Smooth muscle cell of the brain vasculature (primary cell): ENCODE data around the gene CREB3.
A peak's percentile ranks its signal among the peaks of the same experiment; 100 is the strongest.

ENCODE experiments used
- DNase-seq: peaks from one replicate; pipeline ENCODE4 v3.0.0-alpha.2; 2012; ENCODE audit warnings: low read depth, low spot score

CREB3 gene, protein sequence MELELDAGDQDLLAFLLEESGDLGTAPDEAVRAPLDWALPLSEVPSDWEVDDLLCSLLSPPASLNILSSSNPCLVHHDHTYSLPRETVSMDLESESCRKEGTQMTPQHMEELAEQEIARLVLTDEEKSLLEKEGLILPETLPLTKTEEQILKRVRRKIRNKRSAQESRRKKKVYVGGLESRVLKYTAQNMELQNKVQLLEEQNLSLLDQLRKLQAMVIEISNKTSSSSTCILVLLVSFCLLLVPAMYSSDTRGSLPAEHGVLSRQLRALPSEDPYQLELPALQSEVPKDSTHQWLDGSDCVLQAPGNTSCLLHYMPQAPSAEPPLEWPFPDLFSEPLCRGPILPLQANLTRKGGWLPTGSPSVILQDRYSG

DNA sequence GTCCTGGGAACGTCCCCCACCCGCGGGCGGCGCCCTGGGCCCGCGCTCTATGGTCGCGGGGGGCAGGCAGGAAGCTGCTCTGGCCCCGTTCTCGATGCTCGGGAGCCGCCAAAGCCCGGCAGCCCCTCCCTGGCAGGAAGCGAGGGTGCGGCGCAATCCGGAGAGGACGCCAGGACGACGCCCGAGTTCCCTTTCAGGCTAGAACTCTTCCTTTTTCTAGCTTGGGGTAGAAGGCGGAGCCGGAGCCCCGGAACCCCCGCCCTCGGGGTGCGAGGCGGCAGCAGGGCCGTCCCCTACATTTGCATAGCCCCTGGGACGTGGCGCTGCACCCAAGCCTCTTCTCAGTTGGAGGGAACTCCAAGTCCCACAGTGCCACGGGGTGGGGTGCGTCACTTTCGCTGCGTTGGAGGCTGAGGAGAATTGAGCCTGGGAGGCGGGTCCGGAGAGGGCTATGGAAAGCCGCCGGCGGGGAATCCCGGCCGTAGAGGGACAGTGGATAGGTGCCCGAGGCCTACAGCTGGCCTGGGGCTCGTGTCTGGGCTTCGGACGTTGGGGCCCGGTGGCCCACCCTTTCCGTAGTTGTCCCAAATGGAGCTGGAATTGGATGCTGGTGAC lies at the start of gene CREB3, which contains the start of gene TLN1:
CREB3 (plus strand) TSS at position 482 of the 615 bp plus-strand sequence; CDS start at position 589, 107 bp downstream.
TLN1 (minus strand) TSS at position 11 of the 615 bp plus-strand sequence. CDS start 6,501 bp downstream, outside the sequence.
- peak; percentile 97 for DNase-seq

DNA sequence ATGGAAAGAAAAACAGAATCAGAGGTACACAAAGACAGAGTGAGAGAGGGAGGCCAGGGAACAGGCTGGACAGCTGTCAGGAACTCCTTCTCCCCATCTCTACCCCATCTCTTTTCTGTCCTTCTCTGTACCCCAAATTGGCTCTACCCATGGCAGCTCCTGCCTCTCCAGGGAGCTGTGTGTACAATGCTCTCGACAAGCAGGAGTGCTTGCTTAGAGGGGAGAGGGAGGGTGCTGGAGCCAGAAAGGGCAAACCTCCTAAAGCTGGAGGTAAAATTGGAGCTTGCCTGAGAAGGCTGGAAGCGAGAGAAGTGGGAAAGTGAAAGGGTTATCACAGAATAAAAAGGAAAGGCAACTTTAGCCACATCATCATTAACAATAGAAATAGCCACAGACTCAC lies 49.1 kb upstream of the CREB3 start:
- DNase-seq = no peak

DNA sequence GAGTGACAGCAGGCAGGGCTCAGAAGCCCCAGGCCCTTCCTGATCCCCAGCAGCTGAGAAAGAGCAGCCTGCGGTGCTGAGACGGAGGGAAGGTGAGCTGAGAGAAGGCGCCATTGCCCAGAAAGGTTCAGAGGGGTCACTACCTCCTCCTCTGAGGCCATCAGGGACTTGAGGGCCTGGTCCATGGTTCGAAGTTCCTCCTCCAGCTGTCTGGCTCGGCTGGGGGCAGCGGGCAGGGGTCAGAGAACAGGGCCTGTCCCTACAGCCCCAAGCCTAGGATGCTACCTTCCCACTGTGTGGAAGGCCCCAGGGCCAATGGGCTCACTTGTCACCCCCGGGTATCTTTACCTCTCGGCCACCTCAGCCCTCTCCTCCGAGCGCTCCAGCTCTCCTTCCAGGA lies 47.5 kb upstream of the CREB3 start:
- DNase-seq = no peak

DNA sequence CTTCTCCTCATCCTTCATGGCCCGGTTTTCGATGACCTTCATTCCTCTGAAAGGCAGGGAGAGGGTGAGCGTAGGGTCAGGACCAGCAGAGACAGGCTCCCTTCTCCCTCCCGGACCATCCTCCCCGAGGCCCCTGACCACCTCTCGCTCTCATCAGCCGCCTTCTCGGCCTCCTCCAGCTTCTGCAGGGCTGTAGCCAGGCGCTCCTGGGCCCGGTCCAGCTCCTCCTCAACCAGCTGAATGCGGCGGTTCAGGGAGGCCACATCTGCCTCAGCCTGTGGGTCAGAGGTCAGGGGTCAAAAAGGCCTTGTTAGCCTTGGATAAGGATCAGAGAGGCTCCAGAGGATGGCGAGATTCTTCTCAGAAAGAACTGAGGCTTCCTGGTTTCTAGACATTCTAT lies 47.0 kb upstream of the CREB3 start:
- no peak for DNase-seq

DNA sequence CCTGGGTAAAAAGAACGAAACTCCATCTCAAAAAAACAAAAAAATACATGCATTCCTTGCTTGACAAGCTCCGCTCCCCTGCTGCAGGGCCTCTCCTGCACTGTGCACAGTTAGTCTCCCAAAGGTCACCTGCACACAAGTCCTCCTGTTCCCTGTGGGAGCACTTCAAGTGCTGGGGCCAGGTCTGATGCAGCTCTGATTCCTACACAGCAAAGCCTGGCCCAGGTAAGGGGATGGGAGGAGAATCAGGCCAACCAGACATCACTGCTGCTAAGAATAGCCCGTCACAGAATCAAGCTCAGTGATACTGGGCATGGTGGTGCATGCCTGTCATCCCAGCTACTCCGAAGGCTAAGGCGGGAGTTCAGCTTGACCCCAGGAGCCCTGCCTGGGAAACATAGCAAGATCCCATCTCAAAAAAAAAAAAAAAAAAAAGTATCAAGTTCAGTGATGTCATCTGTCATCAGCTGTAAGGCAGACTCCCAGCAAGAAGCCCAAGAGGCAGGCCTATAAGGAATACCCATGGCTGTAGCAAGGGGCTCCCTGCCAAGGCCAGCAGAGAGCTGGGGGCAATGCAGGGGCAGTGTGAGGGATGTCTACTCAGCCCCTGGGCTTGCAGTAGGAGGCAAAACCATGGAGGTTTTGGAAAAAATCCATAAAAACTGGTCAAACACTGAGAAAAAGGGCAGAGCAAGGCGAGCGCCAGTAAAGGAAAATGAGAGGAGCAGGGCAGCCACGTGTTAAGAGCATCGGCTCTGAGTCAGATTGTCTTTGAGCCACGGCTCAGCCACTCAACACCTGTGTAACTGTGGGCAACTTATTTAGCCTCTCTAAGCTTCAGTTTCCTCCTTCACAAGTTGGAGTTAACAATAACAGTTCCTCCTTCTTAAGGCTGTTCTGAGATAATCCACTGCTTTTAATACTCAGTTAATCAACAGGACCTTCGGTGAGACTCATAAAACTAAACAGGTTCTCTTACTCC lies 46.0 kb upstream of the CREB3 start:
- DNase-seq = peak; percentile 72

DNA sequence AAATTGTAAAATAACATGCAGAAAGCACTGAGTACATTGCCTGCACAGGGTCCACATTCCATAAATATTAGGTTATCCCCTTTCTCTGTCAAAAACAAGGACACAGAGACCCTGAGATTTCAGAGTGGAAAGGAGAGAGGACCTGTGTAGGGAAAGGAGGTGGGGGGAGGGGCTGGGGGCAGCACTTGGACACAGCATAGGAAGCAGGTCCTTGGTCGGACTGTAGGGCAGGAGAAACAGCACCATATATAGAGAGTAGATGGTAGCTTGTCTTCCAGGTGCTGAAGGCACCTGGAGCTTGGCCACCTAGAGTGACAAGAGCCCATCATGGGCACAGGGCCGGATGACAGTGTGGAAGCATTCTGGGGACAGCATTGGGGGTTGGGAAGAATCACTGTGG lies 45.2 kb upstream of the CREB3 start:
- no peak for DNase-seq

DNA sequence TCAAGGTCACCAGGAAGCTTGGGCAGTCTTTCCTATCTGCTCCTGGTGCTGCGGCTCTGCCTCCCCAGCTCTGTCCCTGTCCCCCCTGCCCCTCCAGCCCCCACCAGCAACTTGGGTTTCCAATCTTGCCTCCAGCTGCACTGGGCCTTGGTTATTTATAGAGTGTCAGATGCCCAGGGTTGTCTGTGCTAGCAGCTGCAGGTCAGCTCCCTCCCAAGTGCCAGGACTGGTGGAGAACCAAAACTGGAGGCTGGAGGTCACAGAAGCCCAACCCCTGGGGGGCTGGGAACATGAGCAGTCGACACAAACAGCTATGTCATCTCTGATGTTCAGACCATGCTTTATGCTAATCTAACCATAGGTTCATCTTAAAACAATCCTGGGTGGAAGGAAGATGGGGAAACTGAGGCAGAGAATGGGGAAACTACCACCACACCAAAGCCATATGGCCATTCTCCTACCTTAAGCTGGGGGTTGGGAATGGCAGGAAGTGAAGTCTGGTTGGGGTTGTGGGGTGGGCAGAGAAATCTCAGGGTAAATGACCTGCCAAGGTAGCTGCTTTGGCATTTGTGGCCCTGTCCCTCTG lies 44.4 kb upstream of the CREB3 start:
- no peak for DNase-seq

DNA sequence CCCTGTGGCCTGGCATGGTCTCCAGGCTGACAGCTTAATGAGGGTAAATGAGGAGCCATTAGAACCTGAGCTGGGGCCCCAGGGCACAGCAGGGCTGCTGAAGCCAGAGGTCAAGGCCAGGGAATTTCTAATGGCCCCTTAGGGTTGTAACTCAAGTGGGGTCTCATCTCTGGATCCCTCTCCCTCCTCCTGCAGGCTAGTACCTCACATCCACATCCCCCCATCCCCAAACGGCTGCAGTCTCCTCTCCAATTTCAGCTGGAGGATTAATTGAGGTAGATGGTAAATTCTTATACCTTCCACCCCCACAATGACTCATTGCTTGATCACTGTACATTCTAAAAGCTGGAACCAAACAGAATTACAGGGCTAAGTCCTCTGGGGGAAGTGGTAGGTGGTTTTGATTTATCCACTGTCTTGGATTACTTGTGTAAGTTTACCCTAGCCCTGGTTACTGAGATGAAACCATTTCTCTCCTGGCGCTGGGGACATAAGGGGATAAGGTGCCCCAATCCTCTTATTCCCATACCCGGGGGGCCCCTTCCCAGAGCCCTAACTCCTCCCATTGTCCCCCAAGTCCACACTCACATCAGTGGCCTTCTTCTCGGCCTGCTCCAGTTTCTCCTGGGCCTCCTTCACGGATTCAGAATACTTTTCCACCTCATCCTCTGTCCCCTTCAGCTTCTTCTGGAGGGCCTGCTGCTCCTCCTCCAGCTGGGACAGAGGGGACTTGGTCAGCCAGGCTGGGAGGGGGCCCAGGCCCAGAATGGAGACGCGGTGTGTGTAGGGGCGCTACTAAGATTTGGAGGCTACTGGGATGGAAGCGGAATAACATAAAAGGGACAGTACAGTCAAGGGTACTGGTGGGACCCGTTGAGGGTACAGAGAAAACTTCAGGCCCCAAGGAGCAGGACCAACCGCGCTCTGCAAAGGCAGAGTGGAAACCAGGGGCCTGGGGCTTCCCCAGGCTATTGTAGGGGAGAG lies 43.6 kb upstream of the CREB3 start:
- no peak for DNase-seq

DNA sequence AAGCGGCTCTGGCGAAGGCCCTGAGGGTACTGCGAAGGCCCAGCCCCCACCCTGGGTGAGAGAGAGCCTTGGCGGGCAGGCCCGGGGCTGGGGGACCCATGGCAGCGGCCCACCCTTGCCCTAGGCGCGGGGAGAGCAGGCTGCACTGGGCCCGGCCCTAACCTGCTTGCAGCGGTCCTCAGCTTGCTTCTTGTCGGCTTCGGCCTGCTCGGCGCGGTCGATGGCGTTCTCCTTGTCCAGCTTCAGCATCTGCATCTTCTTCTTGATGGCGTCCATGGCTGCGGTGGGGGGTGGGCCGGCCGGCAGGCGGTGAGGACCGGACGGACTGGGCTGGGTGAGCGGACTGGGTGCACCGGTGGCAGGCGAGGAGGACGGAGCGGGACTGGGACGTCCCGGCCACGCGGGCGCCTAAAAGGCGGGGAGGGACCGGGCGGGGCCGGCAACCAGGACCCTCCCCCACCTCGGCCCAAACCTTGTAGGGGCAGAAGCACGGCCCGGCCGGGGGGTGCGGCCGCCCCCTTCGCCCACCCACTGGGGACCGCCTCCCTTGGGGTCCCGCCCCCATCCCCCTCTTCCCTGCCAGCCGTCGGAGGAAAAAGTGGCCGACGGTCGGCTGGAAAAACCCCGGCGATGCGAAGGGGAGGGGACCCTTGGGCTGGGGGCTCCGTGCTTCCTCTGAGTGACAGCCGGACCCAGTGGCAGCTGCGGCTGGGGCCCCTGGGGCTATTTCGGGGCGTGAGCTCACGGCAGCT lies 42.7 kb upstream of the CREB3 start, which contains the start of gene TPM2:
TPM2 (minus strand) TSS at position 384 of the 752 bp plus-strand sequence; CDS start at position 276, 108 bp downstream.
- DNase-seq = no peak

DNA sequence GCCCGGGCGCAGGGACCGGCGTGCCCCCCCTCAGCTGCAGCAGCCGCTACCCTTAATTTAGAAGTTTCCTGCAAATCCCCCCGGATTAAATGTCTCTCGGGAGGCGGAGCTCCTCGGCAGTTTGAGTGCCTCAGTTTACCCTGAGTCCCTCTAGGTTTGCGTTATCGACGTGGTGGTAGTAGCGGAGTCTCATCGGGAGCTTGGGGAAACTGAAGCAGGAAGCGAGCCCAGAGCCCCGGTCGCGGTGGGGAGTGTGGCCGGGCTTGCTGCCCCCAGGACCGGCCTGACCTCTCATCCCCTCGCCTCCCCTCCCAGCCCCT lies 42.2 kb upstream of the CREB3 start:
- no peak for DNase-seq

DNA sequence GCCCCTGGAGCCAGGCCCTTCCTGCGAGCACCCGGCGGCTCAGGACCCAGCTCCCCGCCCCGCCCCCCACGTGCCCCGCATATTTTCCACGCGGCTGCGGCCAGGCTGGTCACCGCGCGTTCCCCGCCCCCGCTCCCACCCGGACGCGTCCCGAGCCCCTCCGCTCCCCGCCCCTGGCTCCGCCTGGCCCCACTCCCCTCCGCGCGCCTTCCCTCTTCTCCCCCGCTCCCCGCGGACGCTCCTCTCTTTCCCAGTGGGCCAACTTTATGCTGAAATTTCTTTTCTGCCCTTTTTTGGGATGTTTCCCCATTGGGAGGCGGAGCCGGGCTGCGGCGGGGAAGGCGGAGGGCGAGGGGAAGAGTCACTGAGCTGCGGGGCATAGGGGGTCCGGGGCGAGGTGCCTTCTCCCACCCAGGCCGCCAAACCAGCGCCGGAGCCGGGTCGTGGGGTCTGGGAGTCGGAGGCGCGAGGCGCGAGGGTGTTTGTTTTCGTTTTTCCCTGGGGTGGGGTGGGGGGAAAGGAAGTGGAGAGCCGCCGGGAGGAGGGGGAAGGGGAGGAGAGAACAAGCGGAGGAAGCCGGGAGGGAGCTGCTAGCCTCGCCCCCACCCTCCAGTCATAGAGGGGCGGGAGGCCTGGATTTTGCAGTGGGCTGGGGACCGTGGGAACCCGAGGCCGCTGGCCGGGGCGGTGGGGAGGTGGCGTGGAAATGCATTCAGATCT lies 41.7 kb upstream of the CREB3 start:
- DNase-seq = no peak

DNA sequence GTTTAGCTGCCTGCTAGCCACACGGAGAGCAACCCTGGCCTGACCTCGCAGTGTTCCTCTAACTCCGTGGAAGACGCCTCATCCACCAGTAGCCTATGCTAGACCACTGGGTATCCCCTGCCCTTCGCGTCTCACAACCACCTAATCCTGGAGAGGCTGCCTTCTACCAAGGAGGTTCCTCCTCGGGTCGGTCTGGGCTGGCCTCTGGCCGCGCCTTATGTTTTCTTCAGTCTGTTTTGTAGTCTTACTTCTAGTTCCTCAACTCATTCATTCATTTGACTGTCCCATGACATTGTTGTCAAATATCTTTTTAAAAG lies 41.2 kb upstream of the CREB3 start:
- no peak for DNase-seq

DNA sequence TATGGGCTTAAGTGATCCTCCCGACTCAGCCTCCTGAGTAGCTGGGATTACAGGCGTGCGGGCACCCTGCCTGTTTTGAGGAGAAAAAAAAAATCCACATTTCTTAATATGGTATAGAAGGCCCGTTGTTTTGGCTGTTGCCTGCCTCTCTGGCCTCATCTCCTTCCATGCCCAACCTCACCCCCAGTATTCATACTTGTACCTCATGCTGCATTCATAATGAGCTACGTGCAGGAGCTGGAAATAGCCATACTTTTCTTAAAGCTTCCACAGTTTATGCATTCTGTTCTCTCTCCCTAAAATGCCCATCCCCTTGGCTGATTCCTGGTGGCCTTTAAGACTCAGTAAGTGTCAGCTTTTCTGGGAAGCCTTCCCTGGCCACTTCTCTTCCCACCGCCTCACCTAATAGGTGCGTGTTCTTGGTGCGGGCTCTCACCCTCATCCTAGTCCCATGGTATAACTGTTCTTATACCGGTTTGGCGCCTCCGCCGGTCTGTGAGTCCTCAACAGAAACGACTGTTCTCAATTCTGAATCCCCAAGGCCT lies 40.6 kb upstream of the CREB3 start:
- DNase-seq = no peak

DNA sequence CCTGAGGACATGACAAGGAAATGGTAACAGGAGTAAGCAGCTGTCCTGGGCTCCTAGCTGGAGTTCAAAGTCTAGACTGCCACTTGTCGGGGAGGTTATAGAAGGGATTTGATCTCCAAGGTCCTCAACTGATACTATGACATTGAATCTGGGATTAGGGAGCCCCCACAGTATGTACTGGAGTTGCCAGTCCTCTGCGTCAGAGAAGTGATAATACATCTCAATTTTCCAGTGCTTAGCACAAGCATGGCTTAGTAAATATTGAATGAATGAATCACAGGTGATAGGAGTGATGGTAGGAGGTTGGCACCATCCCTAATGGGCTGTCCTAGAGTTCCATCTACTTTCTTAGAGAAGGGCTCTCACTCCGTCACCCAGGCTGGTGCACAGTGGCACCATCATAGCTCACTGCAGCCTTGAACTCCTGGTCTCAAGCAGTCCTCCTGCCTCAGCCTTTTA lies 36.5 kb upstream of the CREB3 start:
- no peak for DNase-seq

DNA sequence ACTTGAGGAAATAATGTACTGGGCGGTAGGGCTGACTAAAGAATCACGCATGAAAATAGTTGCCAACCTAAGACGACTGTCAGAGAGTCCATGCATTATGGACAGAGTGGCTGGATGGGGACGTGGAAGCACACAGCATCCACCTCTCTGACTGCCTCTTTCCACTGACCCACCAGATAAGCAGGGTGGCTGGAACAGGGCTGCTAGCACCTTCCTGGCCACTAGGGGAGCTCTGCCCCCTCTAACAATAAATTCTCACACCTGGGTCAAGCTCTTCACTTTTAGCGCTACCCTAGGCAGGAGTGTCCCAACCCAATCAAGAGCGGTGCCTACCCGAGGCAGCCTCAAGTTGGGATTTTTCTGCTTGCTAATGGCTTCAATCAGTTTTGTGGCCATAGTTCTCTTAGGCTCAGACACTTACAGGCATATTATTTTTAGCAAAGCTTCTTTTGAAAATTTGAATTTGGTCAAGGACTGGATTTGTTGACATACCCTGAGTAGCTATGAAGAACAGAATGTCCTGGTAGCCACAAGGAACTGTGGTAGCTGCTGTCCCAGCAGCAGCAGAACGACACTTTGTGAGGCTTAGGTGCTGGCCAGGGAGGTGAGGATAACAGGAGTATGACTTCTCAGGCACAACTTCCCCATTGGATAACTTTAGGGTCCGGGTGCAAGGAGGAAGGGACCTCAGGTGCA lies 35.8 kb upstream of the CREB3 start:
- DNase-seq = no peak

DNA sequence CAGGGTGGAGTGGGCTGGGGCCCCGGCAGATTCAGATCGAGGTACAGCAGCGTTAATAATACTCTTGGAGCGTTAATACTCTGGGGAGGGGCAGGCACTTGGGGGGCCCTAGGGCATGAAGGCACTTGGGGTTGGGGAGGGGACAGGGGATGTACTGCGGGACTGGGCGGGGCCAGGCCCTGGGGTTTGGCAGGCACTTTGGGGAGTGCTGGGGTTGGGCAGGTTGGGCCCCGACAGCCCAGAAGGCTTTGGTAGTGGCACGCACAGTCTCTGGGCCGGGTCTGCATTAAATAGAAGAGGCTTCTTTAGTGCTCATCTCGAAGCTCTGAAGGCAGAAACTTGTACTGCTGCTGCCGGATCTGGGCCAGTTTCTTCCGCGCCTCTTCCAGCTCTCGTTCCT lies 35.0 kb upstream of the CREB3 start:
- DNase-seq = no peak

DNA sequence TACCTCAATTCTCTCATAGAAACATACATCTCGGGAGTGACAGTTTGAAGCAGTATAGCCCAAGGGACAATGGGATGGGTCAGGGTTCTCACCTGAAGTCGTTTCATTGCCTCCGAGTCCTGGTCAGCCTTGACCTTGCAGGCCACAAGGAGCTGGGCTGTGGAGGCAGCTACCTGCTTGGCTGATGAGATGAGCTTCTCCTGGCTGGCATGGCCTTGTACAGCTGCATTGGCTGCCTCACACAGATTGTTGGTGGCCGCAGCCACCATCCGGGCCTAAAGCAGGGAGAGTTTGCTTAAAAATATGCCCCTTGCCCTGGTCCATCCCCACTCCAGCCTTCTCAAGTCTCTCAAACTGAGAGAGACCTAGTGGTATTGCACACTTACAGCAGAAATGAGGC lies 34.2 kb upstream of the CREB3 start:
- DNase-seq = no peak

DNA sequence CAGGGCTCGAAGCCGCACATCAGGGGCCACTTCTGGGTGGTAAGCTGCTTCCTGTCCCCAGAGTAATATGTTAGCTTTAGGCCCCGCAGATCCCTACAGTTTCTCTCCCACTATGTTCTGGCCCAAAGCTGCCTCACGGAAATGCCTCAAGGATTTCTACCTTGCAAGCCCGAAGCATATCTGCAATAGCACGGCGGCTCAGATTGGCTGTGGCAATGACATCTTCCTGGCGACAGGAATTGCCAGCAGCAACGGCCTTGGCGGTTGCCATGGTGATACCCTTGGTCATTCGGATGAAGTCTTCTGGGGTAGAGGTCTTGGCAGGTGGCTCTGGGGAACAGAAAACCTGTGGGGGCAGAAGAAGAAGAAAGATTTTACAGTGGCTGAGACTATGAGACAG lies 32.4 kb upstream of the CREB3 start:
- no peak for DNase-seq
